K562 (cell line): ENCODE results near the gene PSMB11. TPM values are rescaled to one million over a fixed set of nuclear protein-coding genes. Genes with fewer than 3 reads are reported as not detected.

ENCODE experiments used
- BRF1 ChIP-seq: IDR thresholded peaks from 3 replicates; pipeline ENCODE4 v1.6.1; 2011; ENCODE audit warnings: borderline replicate concordance, mild to moderate bottlenecking; ENCODE audit not compliant: insufficient read length; ENCODE audit errors: extremely low read depth
- DACH1 ChIP-seq: fragments of 450-650 bp; IDR thresholded peaks from 2 replicates; pipeline ENCODE4 v1.6.1; 2018; ENCODE audit not compliant: partially characterized antibody
- EP400 ChIP-seq: fragments of 450-650 bp; IDR thresholded peaks from 2 replicates; pipeline ENCODE4 v1.6.1; 2017; ENCODE audit warnings: antibody characterized with exemption, mild to moderate bottlenecking, moderate library complexity
- FOSL1 ChIP-seq: fragments of 200-800 bp; sonication (Bioruptor generic); conservative IDR thresholded peaks from 2 replicates; pipeline ENCODE4 v1.6.1; 2016; ENCODE audit warnings: missing genetic modification characterization, missing compliant biosample characterization
- GABPB2 ChIP-seq: fragments of 250-450 bp; sonication (Bioruptor Pico); conservative IDR thresholded peaks from 2 replicates; pipeline ENCODE4 v1.5.1; 2021; ENCODE audit warnings: mild to moderate bottlenecking
- GATA2 ChIP-seq: sonication (generic); formaldehyde crosslinking; IDR thresholded peaks from 2 replicates; pipeline ENCODE4 v1.4.0; 2020; ENCODE audit warnings: mild to moderate bottlenecking, missing genetic modification reagents
- ILK ChIP-seq: fragments of 450-650 bp; IDR thresholded peaks from 2 replicates; pipeline ENCODE4 v1.6.1; 2016; ENCODE audit warnings: missing genetic modification characterization, low read depth, mild to moderate bottlenecking, missing compliant biosample characterization, moderate library complexity, borderline replicate concordance
- L3MBTL2 ChIP-seq: fragments of 450-650 bp; IDR thresholded peaks from 2 replicates; pipeline ENCODE4 v1.6.1; 2016; ENCODE audit warnings: mild to moderate bottlenecking, moderate library complexity
- PRMT5 ChIP-seq: sonication (generic); formaldehyde crosslinking; IDR thresholded peaks from 2 replicates; pipeline ENCODE4 v1.5.0; 2020; ENCODE audit warnings: missing genetic modification reagents
- SMAD3 ChIP-seq: fragments of 450-650 bp; formaldehyde crosslinking; conservative IDR thresholded peaks from 2 replicates; pipeline ENCODE4 v1.4.0; 2020; ENCODE audit warnings: mild to moderate bottlenecking
- SREBF1 ChIP-seq: fragments of 150-350 bp; IDR thresholded peaks from 2 replicates; pipeline ENCODE4 v1.6.1; 2014; ENCODE audit warnings: antibody characterized with exemption, low read depth, low read length, borderline replicate concordance
- SRF ChIP-seq, 2 experiments: fragments of 250-450, 450-650 bp in 1 of 2; sonication (Bioruptor Pico) in 1 of 2; sonication (generic) in 1 of 2; formaldehyde crosslinking; IDR thresholded peaks; 2 replicates each; pipeline versions ENCODE4 v1.5.0 to v1.5.1; 2020 to 2022; ENCODE audit warnings: mild to moderate bottlenecking in 1 of 2, missing genetic modification reagents in 1 of 2
- THAP12 ChIP-seq: fragments of 250-450 bp; sonication (Bioruptor Pico); IDR thresholded peaks from 2 replicates; pipeline ENCODE4 v1.9.0; 2021; ENCODE audit warnings: mild to moderate bottlenecking, inconsistent platforms
- THAP7 ChIP-seq: fragments of 250-450 bp; sonication (Bioruptor Pico); IDR thresholded peaks from 2 replicates; pipeline ENCODE4 v1.5.0; 2021
- TOE1 ChIP-seq, 2 experiments: fragments of 450-650 bp in 1 of 2; sonication (generic) in 1 of 2; formaldehyde crosslinking in 1 of 2; IDR thresholded peaks; 2 replicates each; pipeline versions ENCODE4 v1.7.1 to v1.8.0; 2016 to 2022; ENCODE audit warnings: borderline replicate concordance in 2 of 2, mild to moderate bottlenecking in 2 of 2, antibody characterized with exemption in 1 of 2, inconsistent platforms in 1 of 2, low read depth in 1 of 2, missing genetic modification reagents in 1 of 2, moderate library complexity in 1 of 2
- XRCC3 ChIP-seq: fragments of 450-650 bp; IDR thresholded peaks from 2 replicates; pipeline ENCODE4 v1.6.1; 2017; ENCODE audit warnings: mild to moderate bottlenecking, moderate library complexity
- ZBTB34 ChIP-seq: fragments of 250-450 bp; sonication (Bioruptor Pico); IDR thresholded peaks from 2 replicates; pipeline ENCODE4 v1.8.0; 2021; ENCODE audit warnings: mild to moderate bottlenecking, moderate library complexity
- ZBTB49 ChIP-seq: sonication (generic); formaldehyde crosslinking; IDR thresholded peaks from 2 replicates; pipeline ENCODE4 v1.8.0; 2022; ENCODE audit warnings: missing genetic modification reagents, mild to moderate bottlenecking, borderline replicate concordance
- ZFX ChIP-seq: sonication (generic); formaldehyde crosslinking; IDR thresholded peaks from 2 replicates; pipeline ENCODE4 v1.8.0; 2022; ENCODE audit warnings: mild to moderate bottlenecking, missing genetic modification reagents, moderate library complexity
- ZNF311 ChIP-seq: fragments of 250-450 bp; sonication (Bioruptor Pico); IDR thresholded peaks from 2 replicates; pipeline ENCODE4 v1.4.0; 2020; ENCODE audit warnings: mild to moderate bottlenecking, moderate library complexity
- polyA plus RNA-seq, 8 experiments: library from polyadenylated mRNA; depleted of rRNA in 4 of 8; stranded (reverse) in 5 of 8; unstranded in 3 of 8; fragments of >200 nt; fragmentation: Nextera tagmentation in 2 of 8; fragmentation: Illumina TruSeq in 1 of 8; extraction: Ambion mirVana in 2 of 8; extraction: Trizol in 1 of 8; gene quantifications; 2 replicates each; pipeline versions ENCODE4 v1.2.1 to v1.2.3, GENCODE V29; 2011 to 2014; ENCODE audit warnings: inconsistent platforms in 1 of 8, missing spikeins in 1 of 8
- total RNA-seq, 7 experiments: library from RNA; depleted of rRNA in 6 of 7; stranded (reverse); fragments of >200 nt in 6 of 7; fragmentation: Illumina TruSeq in 2 of 7; extraction: Trizol in 2 of 7; gene quantifications; 2 replicates each; pipeline versions ENCODE4 v1.2.1 to v1.2.3, GENCODE V29; 2011 to 2021; ENCODE audit warnings: low replicate concordance in 1 of 7

PSMB11 gene
- total and polyA plus RNA-seq, 9 of the 15 experiments (the other 6 are each of a cell fraction or from before 2014, with no cell fraction given), result not detected

GRCh38 chr14:23071921-23072539, 30.0 kb downstream of the PSMB11 start (continued):
- TF ChIP-seq ZBTB34 (CRISPR knock-in tag) (no peak), THAP12 (CRISPR knock-in tag) (no peak), ILK (tag) (no peak), PRMT5 (no peak), ZNF311 (CRISPR knock-in tag) (no peak), GABPB2 (CRISPR knock-in tag) (no peak), ZBTB49 (CRISPR knock-in tag) (no peak), THAP7 (CRISPR knock-in tag) (no peak), SREBF1 (no peak), BRF1 (no peak), GATA2 (CRISPR knock-in tag) (no peak), EP400 (no peak; the same call in 1 of the 2 replicates), FOSL1 (tag) (0 out of 2 replicates have a peak, but pooled peaks have one; percentile 12), TOE1 (IDR thresholded peaks at IDR 0.05; ENCODE audit: borderline replicate concordance) (no peak), TOE1 (CRISPR knock-in tag; IDR thresholded peaks at IDR 0.05; ENCODE audit: borderline replicate concordance, low read depth) (no peak), DACH1 (peak; percentile 60), L3MBTL2 (no peak), ZFX (CRISPR knock-in tag) (peak; percentile 28; the same call in 1 of the 2 replicates), SMAD3 (CRISPR knock-in tag) (no peak), XRCC3 (no peak), SRF (CRISPR knock-in tag; IDR thresholded peaks at IDR 0.05) (no peak)
